ENCODE data around the gene RNF207.

- TF ChIP-seq CTCF (conservative IDR thresholded peaks at IDR 0.05 in 1 of 2, IDR thresholded peaks at IDR 0.05 in 1 of 2; ENCODE audit: low read depth in 1 of 2, low read length in 2 of 2) (no peak), EZH2 (IDR thresholded peaks at IDR 0.05; ENCODE audit: low read length, missing control alignments) (no peak)
Measured at GRCh38 chr1:6224718-6225117, 18.8 kb downstream of the RNF207 start.
